GM19438 (cell line): ENCODE measurements around the gene AFF3.

ENCODE experiments used
- ATAC-seq: cut with Tn5 transposase; IDR thresholded peaks from one replicate; pipeline ENCODE4 v1.9.1; 2021; ENCODE audit warnings: low read depth; ENCODE audit not compliant: unreplicated experiment

Gene AFF3

GRCh38 chr2:100017633-100018032 is 124.8 kb downstream of the AFF3 start:
- ATAC-seq: no peak

GRCh38 chr2:100016756-100017155 is 125.6 kb downstream of the AFF3 start:
- no peak for ATAC-seq

GRCh38 chr2:100015849-100016248 is 126.5 kb downstream of the AFF3 start:
- ATAC-seq: no peak

- no peak for ATAC-seq
Observed at GRCh38 chr2:100013892-100014677, 128.3 kb downstream of the AFF3 start.

GRCh38 chr2:100012561-100012960 is 129.8 kb downstream of the AFF3 start:
- ATAC-seq: no peak

GRCh38 chr2:100011272-100011731 is 131.1 kb downstream of the AFF3 start:
- no peak for ATAC-seq

- ATAC-seq: no peak
Observed at GRCh38 chr2:100010606-100011005, 131.8 kb downstream of the AFF3 start.

GRCh38 chr2:100009743-100010142 is 132.6 kb downstream of the AFF3 start:
- ATAC-seq: no peak

- ATAC-seq: no peak
Observed at GRCh38 chr2:100008956-100009355, 133.4 kb downstream of the AFF3 start.

- no peak for ATAC-seq
Observed at GRCh38 chr2:100006516-100006915, 135.9 kb downstream of the AFF3 start.

GRCh38 chr2:100004959-100005387 is 137.4 kb downstream of the AFF3 start:
- no peak for ATAC-seq

- no peak for ATAC-seq
Observed at GRCh38 chr2:100004348-100004884, 138.0 kb downstream of the AFF3 start.

- ATAC-seq: no peak
Observed at GRCh38 chr2:100002059-100002458, 140.3 kb downstream of the AFF3 start.

- ATAC-seq: no peak
Observed at GRCh38 chr2:100000915-100001707, 141.3 kb downstream of the AFF3 start.

GRCh38 chr2:99998651-99999320 is 143.6 kb downstream of the AFF3 start:
- ATAC-seq: no peak

GRCh38 chr2:99989905-99990304 is 152.5 kb downstream of the AFF3 start:
- ATAC-seq: no peak

GRCh38 chr2:99988599-99988998 is 153.8 kb downstream of the AFF3 start:
- ATAC-seq: no peak

GRCh38 chr2:99987160-99987559 is 155.2 kb downstream of the AFF3 start:
- ATAC-seq: no peak

GRCh38 chr2:99984799-99985515 is 157.4 kb downstream of the AFF3 start:
- no peak for ATAC-seq

GRCh38 chr2:99982744-99983143 is 159.6 kb downstream of the AFF3 start:
- no peak for ATAC-seq
